Stimulated activated CD4-positive, alpha-beta T cell treated with anti-CD3 and anti-CD28 coated beads, Interleukin-1b, Interleukin-23, amount 100 ng/mL, for 48 hours (primary cell): ENCODE measurements around the gene TEX36.
"Not testable (repeated sequence)": the region's sequence is repeated elsewhere in the genome, so short reads cannot be mapped to it uniquely, and the experiment has no call there.

ENCODE experiments used
- DNase-seq: peaks from one replicate; pipeline ENCODE4 v3.0.0-alpha.2; 2020

The TEX36 gene

GRCh38 chr10:125691160-125691981 is 8.4 kb upstream of the TEX36 start:
- no peak for DNase-seq

- no peak for DNase-seq
Observed at GRCh38 chr10:125689955-125690569, 7.1 kb upstream of the TEX36 start.

GRCh38 chr10:125687507-125688185 is 4.7 kb upstream of the TEX36 start:
- DNase-seq = no peak

DNA sequence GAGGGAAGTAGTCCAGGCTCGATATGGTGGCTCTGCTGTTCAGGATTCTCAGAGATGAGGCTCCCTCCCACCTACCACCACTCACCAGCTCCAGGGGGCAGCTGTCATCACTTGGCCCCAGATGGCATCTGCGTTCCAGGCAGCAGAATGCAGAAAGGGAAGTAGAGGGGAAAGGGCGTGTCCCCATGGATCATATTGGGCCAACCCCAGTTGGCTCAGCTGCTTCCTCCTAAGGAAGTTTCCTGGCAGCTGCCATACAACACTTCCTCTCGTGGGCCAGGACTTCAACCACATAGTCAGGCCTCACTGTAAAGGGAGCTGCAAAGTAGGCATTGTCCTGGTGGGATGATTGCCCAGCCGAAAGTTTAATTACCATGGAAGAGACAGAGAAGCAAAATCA is 1.6 kb upstream of the TEX36 start:
- no peak for DNase-seq

DNA sequence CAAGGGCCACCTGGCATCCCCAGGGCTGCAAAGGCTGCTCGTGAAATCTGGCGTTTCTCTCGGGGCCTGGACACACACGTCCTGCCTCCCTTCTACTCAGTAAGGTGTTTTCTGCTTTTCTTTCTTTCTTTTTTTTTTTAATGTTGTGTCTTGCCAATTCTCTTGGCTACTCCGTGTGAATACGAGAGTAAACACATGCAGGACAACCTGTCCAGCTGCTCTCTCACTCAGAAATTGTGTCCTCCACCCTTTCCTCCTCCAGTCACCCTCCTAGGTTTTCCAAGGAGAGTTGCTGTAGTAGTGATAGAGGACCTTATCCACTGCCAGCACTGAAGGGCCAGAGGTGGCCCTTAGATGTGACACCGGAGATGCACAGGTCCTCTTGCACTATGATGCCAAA is 858 bp upstream of the TEX36 start:
- no peak for DNase-seq

DNA sequence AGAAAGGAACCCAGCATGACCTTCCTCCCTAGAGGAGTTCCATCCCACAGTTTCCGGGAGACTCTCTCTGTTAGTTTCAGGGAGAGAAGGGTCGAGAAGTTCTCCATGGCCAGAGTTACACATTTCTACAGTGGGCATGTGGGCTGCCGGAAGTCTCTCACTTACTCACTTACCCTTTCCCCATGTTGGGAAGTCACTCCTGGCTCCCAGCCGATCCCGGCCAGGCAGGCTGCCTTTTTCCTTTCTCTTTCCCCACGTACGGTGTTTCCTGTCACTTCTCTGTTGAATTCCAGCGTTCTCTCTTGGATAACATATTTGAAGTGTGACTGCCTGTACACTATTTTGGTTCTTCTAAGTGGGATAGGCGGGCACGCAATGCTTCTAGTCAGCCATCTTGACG is 3.5 kb downstream of the TEX36 start:
- no peak for DNase-seq

DNA sequence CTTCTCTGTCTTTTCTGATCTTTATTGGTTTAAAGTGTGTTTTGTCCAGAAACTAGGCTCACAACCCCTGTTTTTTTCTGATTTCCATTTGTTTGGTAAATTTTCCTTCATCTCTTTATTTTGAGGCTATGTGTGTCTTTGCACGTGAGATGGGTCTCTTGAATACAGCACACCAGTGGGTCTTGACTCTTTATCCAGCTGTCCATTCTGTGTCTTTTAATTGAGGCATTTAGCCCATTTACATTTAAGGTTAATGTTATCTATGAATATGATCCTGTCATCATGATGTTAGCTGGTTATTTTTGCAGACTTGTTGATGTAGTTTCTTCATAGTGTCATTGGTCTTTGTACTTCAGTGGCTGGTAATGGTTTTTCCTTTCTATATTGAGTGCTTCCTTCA is 10.1 kb downstream of the TEX36 start:
- no peak for DNase-seq

DNA sequence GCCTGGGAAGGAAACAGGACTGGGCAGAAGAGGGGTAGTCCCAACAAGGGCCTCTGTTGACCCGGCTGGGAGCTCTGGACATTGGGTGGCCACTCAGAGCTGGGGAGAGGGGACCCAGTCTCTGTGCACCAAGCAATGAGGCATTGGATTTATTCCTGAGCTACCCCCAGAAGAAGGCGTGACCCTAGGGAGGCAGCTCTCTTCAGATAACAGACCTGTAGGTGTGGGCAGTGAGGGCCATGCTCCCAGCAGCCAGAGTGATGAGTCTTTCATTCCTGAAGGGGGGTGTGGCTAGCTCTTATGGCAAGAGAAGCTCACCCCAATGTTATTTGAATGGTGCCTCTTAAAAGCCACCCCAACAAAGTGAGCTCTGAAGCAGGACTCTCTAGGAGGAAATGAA is 20.4 kb downstream of the TEX36 start:
- no peak for DNase-seq

DNA sequence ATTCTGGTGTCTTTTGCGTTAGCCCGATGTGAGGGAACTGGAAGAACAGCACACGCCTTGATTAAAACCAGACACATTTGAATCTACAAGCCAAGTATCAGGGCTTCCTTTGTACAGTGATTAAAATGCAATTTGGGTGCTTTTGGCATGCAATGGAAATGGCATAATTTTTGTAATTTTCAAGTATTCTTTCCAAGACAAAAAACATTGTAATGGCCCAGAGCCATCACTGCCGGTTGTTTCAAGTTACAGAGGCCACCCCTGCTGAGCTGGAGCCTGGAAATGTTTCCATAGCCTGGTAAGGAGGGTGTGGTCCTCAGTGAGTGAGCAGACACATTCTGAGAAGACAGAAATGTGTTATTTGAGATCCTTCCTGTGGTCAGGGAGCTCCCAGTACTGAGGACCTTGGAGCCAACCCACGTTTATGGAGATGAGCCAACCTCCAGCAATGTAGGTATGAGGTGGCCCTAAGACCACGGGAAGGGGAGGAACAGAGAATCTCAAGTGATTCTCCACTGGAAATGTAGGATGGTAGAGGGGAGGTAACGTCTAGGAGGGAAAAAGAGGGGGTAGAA is 20.9 kb downstream of the TEX36 start:
- DNase-seq = no peak

- DNase-seq = no peak
Observed at GRCh38 chr10:125661431-125661940, 21.5 kb downstream of the TEX36 start.

GRCh38 chr10:125659071-125659470 is 23.9 kb downstream of the TEX36 start:
- no peak for DNase-seq

DNA sequence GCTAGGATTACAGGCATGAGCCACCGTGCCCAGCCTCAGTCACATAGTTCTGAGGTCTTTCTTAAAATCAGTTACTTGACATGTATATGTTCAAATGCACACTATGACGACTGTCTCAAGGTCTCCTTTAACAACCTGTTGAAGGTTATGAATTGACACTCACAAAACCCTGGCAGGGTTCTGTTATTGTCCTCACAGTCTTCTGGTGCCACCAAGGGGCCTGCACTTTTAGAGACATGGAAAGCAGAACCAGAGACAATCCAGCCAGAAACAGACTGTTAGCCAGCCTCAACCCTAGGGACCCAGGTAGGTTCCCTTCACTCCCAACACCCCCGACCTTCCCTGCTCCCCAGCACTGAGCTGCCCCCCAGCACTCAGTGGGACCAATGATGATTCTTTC is 26.4 kb downstream of the TEX36 start:
- DNase-seq = no peak

DNA sequence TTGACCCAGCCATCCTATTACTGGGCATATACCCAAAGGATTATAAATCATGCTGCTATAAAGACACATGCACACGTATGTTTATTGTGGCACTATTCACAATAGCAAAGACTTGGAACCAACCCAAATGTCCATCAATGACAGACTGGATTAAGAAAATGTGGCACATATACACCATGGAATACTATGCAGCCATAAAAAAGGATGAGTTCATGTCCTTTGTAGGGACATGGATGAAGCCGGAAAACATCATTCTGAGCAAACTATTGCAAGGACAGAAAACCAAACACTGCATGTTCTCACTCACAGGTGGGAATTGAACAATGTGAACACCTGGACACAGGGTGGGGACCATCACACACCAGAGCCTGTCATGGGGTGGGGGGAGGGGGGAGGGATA is 29.9 kb downstream of the TEX36 start:
- not testable (repeated sequence) for DNase-seq

- no peak for DNase-seq
Observed at GRCh38 chr10:125646311-125646710, 36.7 kb downstream of the TEX36 start.

DNA sequence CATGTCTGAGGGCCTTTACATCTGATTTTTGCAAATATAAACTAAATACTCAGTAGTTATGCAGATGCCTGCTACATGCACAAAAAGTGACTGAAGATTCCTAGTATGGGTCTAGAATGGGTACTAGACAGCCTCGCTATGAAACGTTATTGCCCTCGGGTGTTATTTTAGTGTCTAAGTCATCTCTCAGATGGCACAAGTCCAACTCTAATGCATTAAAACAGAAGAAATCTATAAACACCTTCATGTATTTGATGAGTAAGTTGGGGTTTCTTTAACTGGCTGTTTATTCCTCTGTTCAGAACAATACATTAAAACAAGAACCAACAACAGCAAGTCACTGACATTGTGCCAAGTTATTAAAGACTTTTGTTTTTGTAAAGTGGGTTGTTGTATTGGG is 41.6 kb downstream of the TEX36 start:
- no peak for DNase-seq

- no peak for DNase-seq
Observed at GRCh38 chr10:125640653-125641052, 42.3 kb downstream of the TEX36 start.

DNA sequence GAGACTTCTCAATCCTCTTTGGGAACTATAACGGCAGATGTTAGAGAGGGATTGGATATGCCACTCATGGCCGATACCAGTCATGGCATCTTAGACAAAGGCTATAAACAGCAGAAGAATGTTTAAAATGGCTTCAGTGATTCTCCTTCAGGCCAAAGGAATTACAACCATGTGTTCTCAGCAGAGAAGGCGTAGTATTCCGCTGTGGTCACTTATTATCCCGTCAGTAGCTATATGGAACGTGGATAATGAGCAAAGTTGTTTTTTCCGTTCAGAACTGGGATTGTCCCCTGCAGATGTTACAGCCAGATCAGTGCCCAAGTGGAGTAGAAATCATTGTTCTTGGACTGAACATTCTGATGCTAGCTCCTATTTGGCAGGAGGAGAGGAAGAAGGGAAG is 43.1 kb downstream of the TEX36 start:
- no peak for DNase-seq

- no peak for DNase-seq
Observed at GRCh38 chr10:125638555-125638954, 44.4 kb downstream of the TEX36 start.

- DNase-seq = no peak
Observed at GRCh38 chr10:125637496-125637895, 45.5 kb downstream of the TEX36 start.

DNA sequence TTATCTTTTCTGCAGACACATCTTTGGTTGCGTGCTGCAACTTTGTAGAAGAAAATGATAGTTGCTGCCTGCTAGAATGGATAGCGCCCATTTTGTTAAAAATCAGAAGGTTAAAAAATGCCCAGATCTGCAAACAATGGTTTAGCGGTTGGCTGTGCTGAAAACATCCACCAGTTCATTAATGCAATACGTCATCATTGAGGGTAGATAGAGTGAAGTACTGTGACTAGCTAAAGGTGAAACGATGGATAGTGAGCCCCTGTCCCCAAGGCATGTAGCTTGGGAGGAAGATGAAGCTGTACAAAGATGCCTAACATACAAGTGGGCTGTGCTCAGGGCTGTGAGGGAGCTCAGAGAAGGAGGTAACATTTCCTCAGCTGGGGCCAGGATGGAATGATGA is 48.4 kb downstream of the TEX36 start:
- no peak for DNase-seq

GRCh38 chr10:125633517-125633999 is 49.4 kb downstream of the TEX36 start:
- DNase-seq = no peak

DNA sequence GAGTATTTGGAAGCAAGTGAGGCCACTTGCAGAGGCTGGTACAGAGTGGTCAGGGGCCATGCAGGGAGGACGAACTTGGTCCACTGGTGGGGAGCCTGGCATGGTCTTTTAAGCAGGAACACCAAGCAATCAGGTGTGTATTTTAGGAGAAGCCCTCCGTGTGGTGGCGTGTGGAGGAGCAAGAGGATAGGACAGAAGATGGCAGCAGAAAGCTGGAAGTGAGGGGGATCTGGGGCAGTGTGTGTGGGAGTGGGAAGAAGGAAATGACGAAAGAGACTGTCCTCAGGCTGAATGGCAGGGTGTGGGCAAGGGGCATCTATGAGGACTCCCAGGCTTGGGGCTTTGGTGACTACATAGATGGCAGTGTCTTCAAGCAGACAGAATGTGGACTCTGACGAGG is 51.2 kb downstream of the TEX36 start:
- DNase-seq = no peak

- DNase-seq = no peak
Observed at GRCh38 chr10:125629758-125630376, 53.1 kb downstream of the TEX36 start.
